NCI-H187 (cell line): Measurements from ENCODE around the gene ASB10.

ENCODE experiments used
- DNase-seq, 2 experiments: peaks; one replicate each; lab custom pipeline; 2025; lab: John Stamatoyannopoulos, UW

Gene ASB10, protein sequence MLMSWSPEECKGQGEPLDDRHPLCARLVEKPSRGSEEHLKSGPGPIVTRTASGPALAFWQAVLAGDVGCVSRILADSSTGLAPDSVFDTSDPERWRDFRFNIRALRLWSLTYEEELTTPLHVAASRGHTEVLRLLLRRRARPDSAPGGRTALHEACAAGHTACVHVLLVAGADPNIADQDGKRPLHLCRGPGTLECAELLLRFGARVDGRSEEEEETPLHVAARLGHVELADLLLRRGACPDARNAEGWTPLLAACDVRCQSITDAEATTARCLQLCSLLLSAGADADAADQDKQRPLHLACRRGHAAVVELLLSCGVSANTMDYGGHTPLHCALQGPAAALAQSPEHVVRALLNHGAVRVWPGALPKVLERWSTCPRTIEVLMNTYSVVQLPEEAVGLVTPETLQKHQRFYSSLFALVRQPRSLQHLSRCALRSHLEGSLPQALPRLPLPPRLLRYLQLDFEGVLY

DNA sequence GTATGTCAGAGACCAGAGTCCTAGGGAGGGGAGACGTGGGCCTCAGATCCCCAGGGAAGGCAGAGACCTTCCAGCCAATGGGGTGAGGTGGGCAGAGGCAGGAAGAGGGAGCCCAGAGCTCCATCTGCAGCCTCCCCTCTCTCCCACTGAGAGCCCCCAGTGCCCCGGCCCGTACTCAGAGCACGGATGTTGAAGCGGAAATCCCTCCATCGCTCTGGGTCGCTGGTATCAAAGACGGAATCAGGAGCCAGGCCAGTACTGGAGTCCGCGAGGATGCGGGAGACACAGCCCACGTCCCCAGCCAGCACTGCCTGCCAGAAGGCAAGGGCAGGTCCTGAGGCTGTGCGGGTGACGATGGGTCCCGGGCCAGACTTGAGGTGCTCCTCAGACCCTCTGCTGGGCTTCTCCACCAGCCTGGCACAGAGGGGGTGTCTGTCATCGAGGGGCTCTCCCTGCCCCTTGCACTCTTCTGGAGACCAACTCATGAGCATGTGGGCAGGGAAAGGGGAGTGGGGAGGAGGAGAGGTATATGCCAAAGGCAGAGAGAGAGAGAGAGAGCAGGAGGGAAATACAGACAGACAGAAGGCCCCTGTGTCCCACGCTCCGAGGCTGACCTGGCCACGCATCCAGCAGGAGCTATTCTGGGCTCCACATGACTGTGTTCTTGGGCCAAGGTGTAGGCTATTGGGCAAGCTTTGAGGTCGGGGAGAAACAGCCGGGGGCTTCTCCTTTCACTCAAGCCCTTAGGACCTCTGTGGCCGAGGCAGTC is at the start of gene ASB10:
TSS of gene ASB10 (minus strand) at position 611 of the 769 bp plus-strand sequence. CDS start at position 491, 120 bp downstream.
- no peak for DNase-seq

DNA sequence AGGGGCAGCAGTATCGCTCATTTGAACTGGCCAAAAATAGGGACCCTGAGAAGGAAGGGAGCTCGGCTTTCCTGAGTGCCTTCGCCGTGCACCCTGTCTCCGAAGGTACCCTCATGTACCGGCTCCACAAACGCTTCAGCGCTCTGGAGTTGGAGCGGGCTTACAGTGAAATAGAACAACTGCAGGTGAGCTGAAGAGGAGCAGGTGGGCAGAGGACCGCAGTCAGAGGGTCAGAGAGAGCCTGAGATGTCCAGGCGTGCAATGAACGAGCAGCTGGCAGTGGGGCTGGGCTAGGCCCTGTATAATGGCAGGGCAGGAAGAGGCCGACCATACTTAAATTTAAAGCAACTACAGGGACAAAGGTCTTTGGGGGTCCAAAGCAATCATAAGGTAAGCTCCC is 49.4 kb upstream of the ASB10 start:
- DNase-seq = no peak

DNA sequence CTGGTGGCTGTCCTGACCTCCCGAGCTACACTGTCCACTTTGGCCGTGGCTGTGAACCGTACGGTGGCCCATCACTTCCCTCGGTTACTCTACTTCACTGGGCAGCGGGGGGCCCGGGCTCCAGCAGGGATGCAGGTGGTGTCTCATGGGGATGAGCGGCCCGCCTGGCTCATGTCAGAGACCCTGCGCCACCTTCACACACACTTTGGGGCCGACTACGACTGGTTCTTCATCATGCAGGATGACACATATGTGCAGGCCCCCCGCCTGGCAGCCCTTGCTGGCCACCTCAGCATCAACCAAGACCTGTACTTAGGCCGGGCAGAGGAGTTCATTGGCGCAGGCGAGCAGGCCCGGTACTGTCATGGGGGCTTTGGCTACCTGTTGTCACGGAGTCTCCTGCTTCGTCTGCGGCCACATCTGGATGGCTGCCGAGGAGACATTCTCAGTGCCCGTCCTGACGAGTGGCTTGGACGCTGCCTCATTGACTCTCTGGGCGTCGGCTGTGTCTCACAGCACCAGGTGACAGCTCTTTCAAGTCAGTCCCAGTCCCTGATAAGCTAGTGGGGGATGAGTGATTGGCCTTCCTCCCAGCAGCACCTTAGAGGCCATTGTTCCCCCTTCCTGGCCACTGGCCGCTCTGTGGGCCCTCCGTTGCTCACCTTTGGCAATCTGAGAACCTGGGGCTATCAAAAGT is 48.2 kb upstream of the ASB10 start:
- DNase-seq = no peak

- no peak for DNase-seq
Observed at GRCh38 chr7:151233804-151234203, 46.8 kb upstream of the ASB10 start.

DNA sequence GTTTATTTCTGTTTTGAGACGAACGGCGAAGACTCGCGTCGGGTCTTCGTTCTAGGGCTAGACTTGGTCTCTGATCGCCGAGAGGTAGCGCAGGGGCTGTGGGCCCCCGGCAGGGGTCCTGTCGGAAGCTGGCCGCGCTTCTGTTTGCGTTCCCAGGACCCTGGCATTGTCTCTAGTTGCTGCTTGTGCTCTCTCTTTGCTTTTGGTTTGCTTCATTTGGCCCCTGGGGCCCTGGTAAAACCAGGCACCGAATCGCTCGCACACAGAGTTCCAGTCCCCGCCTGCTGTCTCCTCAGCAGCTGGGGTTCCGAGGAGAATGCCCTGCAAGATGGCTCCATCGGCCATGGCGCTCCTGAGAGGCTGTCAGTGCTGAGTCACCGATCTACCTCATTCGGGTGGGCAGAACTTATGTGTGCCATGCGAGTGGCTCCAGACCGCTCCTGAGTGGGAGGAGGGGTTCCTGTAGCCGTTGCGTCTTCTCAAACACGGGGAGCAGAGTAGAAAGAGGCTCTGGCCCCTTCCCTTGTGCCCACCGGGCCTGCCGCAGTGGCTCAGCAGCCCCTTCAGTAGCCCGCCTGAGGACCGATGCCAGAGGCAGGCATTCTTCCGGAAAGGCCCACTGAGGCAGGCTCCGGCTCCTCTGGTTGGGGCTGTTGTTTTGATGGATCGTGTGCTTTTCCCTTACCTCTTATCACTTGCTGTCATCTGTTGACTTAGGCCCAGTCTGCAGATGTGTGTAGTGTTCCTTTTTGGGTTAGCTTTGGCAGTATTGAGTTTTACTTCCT is 46.1 kb upstream of the ASB10 start:
- DNase-seq = no peak

DNA sequence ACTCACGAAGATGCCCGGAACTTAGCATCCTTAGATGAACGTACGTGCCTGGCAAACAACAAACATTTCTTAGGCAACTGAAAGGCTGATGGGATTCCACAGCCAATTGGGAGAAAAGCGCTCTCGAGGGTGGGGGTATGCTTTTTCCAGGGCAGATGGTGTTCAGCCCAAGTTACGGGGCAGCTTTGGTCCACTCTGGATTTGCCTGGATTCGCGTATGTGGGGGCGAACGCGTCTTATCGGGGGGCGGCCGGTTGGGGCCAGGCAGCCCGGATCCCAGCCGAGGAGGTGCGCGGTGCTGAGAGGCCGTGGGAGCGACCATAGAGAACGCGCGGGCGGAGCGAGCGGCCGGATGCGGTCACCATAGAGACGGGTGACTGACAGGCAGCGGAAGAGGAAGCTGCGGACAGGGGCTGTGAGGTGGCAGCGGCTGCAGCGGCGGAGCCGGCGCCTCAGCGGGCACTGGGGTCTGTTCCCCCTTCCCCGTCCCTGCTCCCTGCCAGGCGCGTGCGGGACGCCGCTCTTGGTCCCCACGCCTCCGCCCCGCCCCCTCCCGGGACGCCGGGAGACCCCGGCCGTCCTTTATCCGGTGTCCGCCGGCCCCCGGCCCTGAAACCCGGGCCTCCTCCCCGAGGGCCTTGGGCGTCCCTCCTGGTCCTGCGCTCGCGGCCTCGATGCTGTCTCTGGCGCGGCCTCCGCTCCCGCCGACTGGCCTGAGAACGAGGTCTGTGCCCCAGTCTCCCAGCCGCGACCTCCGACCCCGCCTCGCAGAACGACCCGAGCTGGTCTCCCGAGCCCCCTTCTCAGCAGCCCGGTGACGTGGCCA is 45.3 kb upstream of the ASB10 start, which contains the start of gene CHPF2:
TSS of gene CHPF2 (plus strand) at position 393 of the 826 bp plus-strand sequence. CDS start 1,529 bp downstream, outside the sequence.
- peak; percentile 38 to 81 for DNase-seq

DNA sequence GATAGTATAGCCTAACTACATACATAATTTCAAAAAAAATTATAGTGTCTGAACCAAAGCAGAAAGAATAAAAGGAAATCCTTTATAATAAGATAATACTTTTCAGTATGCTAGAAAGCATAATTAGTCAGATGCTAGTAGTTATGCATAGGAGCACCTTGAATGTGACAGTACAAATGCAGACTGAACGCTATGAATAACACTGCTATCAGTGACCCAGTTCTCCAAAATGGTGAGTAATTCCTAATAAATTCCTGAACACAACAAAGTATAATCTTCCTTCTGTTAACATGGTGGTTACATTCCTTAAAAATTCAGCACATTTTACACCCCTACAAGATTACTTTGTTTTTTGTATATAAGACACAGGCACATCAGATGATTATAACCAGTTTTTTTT is 44.0 kb upstream of the ASB10 start:
- no peak for DNase-seq

GRCh38 chr7:151229249-151229648 is 42.2 kb upstream of the ASB10 start:
- no peak for DNase-seq

GRCh38 chr7:151228024-151228866 is 41.2 kb upstream of the ASB10 start:
- DNase-seq = no peak

DNA sequence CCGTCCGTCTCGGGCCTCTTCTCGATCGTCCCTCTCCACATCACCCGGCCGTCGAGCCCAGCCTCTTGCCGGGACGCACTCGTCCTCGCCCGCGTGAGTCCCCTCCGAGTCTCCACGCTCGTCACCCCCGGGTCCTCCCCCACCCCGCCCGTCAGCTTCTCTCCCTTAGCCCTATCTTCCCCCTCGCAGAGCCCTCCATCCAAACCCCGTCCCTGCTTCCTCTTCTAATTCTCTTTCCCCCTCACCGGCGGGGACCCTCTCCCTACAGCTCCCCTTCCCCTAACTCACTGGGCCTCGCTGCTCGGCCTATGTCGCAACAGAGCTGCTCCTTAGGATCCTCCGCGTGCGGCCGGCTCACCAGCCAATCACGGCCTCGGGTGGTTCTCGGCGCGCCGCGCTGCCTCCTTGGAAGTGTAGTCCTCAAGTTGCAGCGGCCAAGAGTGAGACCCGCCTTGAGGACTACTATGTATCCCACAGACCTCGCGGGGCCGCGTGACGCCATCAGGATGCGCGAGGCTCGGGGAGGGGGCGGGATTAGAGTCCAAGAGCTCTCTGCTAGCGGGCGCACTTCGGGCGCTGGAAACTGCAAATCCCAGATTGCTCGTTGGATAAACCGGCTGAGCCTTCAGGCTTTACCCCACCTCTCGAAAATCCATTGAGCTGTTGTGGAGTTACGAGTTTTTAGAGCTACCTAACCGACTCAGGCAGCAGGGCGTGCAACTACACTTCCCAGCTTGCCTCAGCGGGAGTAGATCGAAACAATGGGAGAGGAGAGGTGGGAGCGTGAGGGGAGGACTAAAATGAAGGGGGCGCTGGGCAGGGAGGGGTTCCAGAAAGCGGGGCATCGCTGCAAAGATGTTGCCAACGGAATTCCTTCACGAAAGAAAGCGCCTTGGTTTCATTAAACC is 40.1 kb upstream of the ASB10 start, which contains the start of gene ABCF2:
TSS of gene ABCF2 (minus strand) at position 331 of the 908 bp plus-strand sequence. CDS start 747 bp downstream, outside the sequence.
- peak; percentile 98 to 99 for DNase-seq

DNA sequence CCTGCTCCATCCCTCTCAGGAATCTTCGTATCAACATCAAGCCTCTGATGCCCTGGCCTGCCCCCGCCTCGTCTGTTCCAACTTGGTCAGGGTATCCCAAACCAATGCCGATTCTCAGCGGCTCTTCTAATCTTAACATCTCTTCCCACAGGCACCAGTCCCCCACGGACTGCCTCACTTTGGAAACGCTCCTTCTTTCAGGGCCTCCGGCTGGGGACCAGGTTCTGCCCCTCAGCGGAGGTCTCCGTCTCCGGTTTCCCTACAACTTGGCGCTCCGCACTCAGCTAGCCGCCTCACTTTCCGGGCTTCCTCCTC is 39.5 kb upstream of the ASB10 start:
- no peak for DNase-seq

- no peak for DNase-seq
Observed at GRCh38 chr7:151225948-151226510, 39.0 kb upstream of the ASB10 start.

DNA sequence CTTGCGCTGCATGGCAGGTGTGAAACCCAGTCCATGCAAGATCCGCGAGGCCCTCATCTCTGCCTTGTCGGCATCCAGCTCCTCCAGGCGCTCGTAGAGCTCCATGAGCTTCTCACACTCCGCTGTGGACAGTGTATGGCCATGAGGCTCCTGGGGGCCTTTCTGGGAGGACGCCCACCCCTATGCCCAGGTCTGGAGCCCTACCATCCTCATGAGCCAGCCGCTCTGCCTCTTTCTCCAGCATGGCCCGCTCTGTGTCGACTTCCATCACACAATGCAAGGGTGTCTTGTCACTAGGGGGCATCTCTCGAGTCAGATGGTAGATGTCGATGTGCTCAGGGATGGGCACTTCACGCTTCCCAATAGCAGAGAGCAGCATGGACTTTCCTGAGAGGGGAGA is 36.7 kb upstream of the ASB10 start:
- no peak for DNase-seq

- no peak for DNase-seq
Observed at GRCh38 chr7:151218170-151218569, 31.1 kb upstream of the ASB10 start.

DNA sequence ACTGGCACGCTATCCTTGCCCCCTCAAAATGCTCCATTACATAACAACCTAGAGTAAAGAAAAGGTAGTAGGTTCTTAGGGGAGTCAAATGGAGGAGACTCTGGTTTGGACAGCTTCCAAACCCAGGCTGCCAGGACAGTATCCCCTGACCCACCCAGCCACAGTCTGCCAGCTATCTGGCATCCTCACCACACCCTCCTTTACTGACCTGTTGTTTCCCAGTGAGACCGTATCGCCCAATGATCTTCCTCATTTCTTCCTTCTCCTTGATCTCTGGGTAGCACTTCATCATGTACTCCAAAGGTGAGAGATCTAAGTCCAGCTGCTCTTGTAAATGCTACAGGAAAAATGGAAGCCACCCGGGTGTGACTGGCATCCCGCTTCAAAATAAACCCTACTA is 28.3 kb upstream of the ASB10 start:
- no peak for DNase-seq

- DNase-seq = no peak
Observed at GRCh38 chr7:151213826-151214225, 26.8 kb upstream of the ASB10 start.

DNA sequence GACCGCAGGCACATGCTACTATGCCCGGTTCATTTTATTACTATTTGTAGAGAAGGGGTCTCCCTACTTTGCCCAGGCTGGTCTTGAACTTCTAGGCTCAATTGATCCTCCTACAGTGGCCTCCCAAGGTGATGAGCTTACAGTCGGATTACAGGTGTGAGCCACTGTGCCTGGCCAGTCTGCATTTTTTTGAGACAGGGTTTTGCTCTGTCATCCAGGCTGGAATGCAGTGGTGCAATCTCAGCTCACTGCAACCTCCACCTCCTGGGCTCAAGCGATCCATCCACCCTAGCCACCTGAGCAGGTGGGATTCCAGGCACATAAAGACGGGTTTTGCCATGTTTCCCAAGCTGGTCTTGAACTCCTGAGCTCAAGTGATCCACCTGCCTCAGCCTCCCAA is 25.6 kb upstream of the ASB10 start:
- DNase-seq = no peak

DNA sequence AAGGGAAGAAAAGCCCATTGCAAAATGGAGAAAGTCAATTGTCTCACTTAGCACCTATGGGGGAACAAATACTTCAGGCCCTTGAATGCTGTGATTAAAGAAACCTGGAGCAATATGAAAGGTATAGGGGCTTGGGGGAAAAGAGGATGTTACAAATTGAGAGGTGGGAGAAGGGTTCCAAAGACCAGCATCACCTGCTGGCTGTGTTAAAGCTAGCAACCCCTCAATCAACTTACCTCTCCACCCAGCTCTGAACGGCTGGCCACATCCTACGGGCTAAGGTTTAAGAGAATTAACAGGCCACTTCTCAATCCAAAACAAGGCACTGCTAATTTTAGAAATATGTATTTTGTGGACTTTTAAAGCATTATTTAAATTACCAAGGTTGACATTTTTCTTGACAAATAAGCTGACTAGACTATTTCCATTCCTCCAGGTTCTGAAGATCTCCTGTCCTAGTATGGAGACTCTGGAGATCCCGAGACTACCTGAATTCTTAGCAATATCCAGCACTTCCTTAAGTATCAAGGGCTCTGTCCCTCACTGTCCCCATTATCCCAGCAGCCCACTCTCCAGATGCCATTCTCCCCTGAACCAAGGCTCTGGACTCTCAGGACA is 24.2 kb upstream of the ASB10 start:
- no peak for DNase-seq
